Keratinocyte (primary cell): Measurements from ENCODE around the gene EVI5L.

ENCODE experiments used
- CTCF ChIP-seq, 3 experiments: IDR thresholded peaks in 1 of 3; conservative IDR thresholded peaks in 1 of 3; optimal IDR thresholded peaks in 1 of 3; 2 replicates in 2 of 3; 3 replicates in 1 of 3; pipeline versions ENCODE3 to v1.5.1; 2011; ENCODE audit warnings: low read length in 3 of 3, mild to moderate bottlenecking in 3 of 3, moderate library complexity in 2 of 3, control low read depth in 1 of 3, inconsistent platforms in 1 of 3; ENCODE audit not compliant: insufficient read depth in 2 of 3; ENCODE audit errors: extremely low read depth in 1 of 3
- EZH2 ChIP-seq: IDR thresholded peaks from one replicate; pipeline ENCODE4 v1.6.1; 2012; ENCODE audit warnings: inconsistent platforms, mild to moderate bottlenecking, low read length, moderate library complexity

- TF ChIP-seq CTCF (optimal IDR thresholded peaks at IDR 0.05 in 1 of 3, IDR thresholded peaks at IDR 0.05 in 1 of 3, conservative IDR thresholded peaks at IDR 0.05 in 1 of 3; ENCODE audit: extremely low read depth in 1 of 3, insufficient read depth in 2 of 3, low read length in 3 of 3) (no peak), EZH2 (no peak)
Observed at GRCh38 chr19:7863971-7864689, 34.1 kb downstream of the EVI5L start.
